OCI-LY7 (cell line): ENCODE measurements around the gene HSPBP1.

Source experiments
- EZH2phosphoT487 ChIP-seq: fragments of 200-600 bp; sonication (generic); IDR thresholded peaks from 2 replicates; pipeline ENCODE4 v1.6.1; 2018; ENCODE audit warnings: low read depth, borderline replicate concordance, mild to moderate bottlenecking, mixed run types, antibody characterized with exemption, low read length, moderate library complexity, mixed read lengths
- TF ChIP-seq, protein P1 (sequence below): fragments of 200-600 bp; sonication (generic); conservative IDR thresholded peaks from 2 replicates; pipeline ENCODE4 v1.5.1; 2014; ENCODE audit warnings: mild to moderate bottlenecking, antibody characterized with exemption, low read length, moderate library complexity, mixed read lengths

DNA sequence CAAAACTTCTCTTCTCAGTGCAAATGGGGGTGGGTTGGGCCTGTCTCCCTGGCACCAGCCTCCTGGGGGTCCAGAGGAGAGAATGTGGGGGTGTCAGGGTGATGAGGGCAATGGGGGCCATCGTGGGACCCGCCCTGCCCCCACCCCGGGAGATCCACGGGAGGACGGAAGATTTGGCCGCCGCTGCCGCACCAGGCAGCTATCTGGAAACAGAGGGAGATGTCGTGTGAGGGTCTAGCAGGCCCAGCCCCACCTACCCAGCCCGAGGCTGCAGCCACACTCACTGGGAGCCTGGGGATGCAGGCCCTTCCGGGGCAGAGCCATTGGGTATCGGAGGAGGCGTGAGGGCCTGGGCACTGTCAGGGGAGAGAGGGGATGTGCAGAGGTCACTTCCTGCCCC is 49.6 kb downstream of the HSPBP1 start:
- TF ChIP-seq, protein P1, sequence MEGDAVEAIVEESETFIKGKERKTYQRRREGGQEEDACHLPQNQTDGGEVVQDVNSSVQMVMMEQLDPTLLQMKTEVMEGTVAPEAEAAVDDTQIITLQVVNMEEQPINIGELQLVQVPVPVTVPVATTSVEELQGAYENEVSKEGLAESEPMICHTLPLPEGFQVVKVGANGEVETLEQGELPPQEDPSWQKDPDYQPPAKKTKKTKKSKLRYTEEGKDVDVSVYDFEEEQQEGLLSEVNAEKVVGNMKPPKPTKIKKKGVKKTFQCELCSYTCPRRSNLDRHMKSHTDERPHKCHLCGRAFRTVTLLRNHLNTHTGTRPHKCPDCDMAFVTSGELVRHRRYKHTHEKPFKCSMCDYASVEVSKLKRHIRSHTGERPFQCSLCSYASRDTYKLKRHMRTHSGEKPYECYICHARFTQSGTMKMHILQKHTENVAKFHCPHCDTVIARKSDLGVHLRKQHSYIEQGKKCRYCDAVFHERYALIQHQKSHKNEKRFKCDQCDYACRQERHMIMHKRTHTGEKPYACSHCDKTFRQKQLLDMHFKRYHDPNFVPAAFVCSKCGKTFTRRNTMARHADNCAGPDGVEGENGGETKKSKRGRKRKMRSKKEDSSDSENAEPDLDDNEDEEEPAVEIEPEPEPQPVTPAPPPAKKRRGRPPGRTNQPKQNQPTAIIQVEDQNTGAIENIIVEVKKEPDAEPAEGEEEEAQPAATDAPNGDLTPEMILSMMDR: no peak
- no peak for TF ChIP-seq EZH2phosphoT487
